Measurements from ENCODE around the gene SHH.

Gene SHH

GRCh38 chr7:155763122-155763521, 49.1 kb downstream of the SHH start:
- Histone ChIP-seq H3K9me2 (replicated peaks; ENCODE audit: low read depth, low read length) (no peaks in the 10 kb centered on the region), H3K9ac (ENCODE audit: low read depth, low read length, poor library complexity, severe bottlenecking) (peak overlapping the region; percentile 86), H3K4me1 (ENCODE audit: insufficient read depth, low read length, poor library complexity, severe bottlenecking) (peaks cover 72% of the 10 kb centered on the region), H3K9me3 (ENCODE audit: insufficient read depth, low read depth, low read length) (no peaks in the 10 kb centered on the region), H3K4me2 (ENCODE audit: low read depth, low read length, poor library complexity, severe bottlenecking) (peak overlapping the region; percentile 88), H3K27me3 (ENCODE audit: insufficient read depth, low read length, poor library complexity, severe bottlenecking) (no peaks in the 10 kb centered on the region), H3K4me3 (ENCODE audit: low read length, poor library complexity, severe bottlenecking) (peak overlapping the region; percentile 70), H4K20me1 (ENCODE audit: insufficient read depth, low read length, poor library complexity, severe bottlenecking) (no peaks in the 10 kb centered on the region), H3K36me3 (ENCODE audit: insufficient read depth, low read length) (peaks cover 54% of the 10 kb centered on the region), H3F3A (ENCODE audit: low read depth) (peaks cover 34% of the 10 kb centered on the region), H2AFZ (ENCODE audit: low read length) (no peak overlapping the region), H3K79me2 (ENCODE audit: insufficient read depth, low read length) (peaks cover 66% of the 10 kb centered on the region)
- TF ChIP-seq EZH2phosphoT487 (IDR thresholded peaks at IDR 0.05; ENCODE audit: borderline replicate concordance) (no peak), CTCF (conservative IDR thresholded peaks at IDR 0.05; ENCODE audit: low read length) (no peak)

- peaks cover 67% of the 10 kb centered on the region for H3K4me1 ChIP-seq (ENCODE audit: insufficient read depth, low read length, poor library complexity, severe bottlenecking)
- H3K36me3 ChIP-seq (ENCODE audit: insufficient read depth, low read length): peaks cover 54% of the 10 kb centered on the region
- H3K9ac ChIP-seq (ENCODE audit: low read depth, low read length, poor library complexity, severe bottlenecking): peak overlapping the region; percentile 86
- TF ChIP-seq CTCF (conservative IDR thresholded peaks at IDR 0.05; ENCODE audit: low read length) (no peak), EZH2phosphoT487 (IDR thresholded peaks at IDR 0.05; ENCODE audit: borderline replicate concordance) (no peak)
- H3K4me3 ChIP-seq (ENCODE audit: low read length, poor library complexity, severe bottlenecking): peak overlapping the region; percentile 70
- no peak overlapping the region for H2AFZ ChIP-seq (ENCODE audit: low read length)
- H4K20me1 ChIP-seq (ENCODE audit: insufficient read depth, low read length, poor library complexity, severe bottlenecking): no peaks in the 10 kb centered on the region
- peak overlapping the region; percentile 88 for H3K4me2 ChIP-seq (ENCODE audit: low read depth, low read length, poor library complexity, severe bottlenecking)
- H3K9me3 ChIP-seq (ENCODE audit: insufficient read depth, low read depth, low read length): no peaks in the 10 kb centered on the region
- H3K27me3 ChIP-seq (ENCODE audit: insufficient read depth, low read length, poor library complexity, severe bottlenecking): no peaks in the 10 kb centered on the region
- H3K79me2 ChIP-seq (ENCODE audit: insufficient read depth, low read length): peaks cover 66% of the 10 kb centered on the region
- H3K9me2 ChIP-seq (replicated peaks; ENCODE audit: low read depth, low read length): no peaks in the 10 kb centered on the region
- H3F3A ChIP-seq (ENCODE audit: low read depth): peaks cover 34% of the 10 kb centered on the region
Observed at GRCh38 chr7:155762655-155763054, 49.6 kb downstream of the SHH start.

- Histone ChIP-seq H3K9ac (ENCODE audit: low read depth, low read length, poor library complexity, severe bottlenecking) (peak overlapping the region; percentile 86), H3K27me3 (ENCODE audit: insufficient read depth, low read length, poor library complexity, severe bottlenecking) (no peaks in the 10 kb centered on the region), H3K36me3 (ENCODE audit: insufficient read depth, low read length) (peaks cover 54% of the 10 kb centered on the region), H4K20me1 (ENCODE audit: insufficient read depth, low read length, poor library complexity, severe bottlenecking) (no peaks in the 10 kb centered on the region), H3K4me2 (ENCODE audit: low read depth, low read length, poor library complexity, severe bottlenecking) (peak overlapping the region; percentile 88), H3K9me2 (replicated peaks; ENCODE audit: low read depth, low read length) (no peaks in the 10 kb centered on the region), H2AFZ (ENCODE audit: low read length) (no peak overlapping the region), H3K4me3 (ENCODE audit: low read length, poor library complexity, severe bottlenecking) (peak overlapping the region; percentile 3), H3F3A (ENCODE audit: low read depth) (peaks cover 34% of the 10 kb centered on the region), H3K79me2 (ENCODE audit: insufficient read depth, low read length) (peaks cover 71% of the 10 kb centered on the region), H3K4me1 (ENCODE audit: insufficient read depth, low read length, poor library complexity, severe bottlenecking) (peaks cover 62% of the 10 kb centered on the region), H3K9me3 (ENCODE audit: insufficient read depth, low read depth, low read length) (0 out of 2 replicates have a peak, but pooled peaks cover 3% of the 10 kb centered on the region)
- no peak for TF ChIP-seq CTCF (conservative IDR thresholded peaks at IDR 0.05; ENCODE audit: low read length)
- TF ChIP-seq EZH2phosphoT487 (IDR thresholded peaks at IDR 0.05; ENCODE audit: borderline replicate concordance): no peak
Observed at GRCh38 chr7:155762036-155762435, 50.2 kb downstream of the SHH start.

Measured in Loucy (cell line).